ENCODE measurements around the gene OSBPL7. TPM values are rescaled to one million over a fixed set of nuclear protein-coding genes. Genes with fewer than 3 reads are reported as not detected.

Gene OSBPL7
- total and polyA plus RNA-seq, 2 experiments from 2014 or later, result 12.1 to 20.5 TPM

DNA sequence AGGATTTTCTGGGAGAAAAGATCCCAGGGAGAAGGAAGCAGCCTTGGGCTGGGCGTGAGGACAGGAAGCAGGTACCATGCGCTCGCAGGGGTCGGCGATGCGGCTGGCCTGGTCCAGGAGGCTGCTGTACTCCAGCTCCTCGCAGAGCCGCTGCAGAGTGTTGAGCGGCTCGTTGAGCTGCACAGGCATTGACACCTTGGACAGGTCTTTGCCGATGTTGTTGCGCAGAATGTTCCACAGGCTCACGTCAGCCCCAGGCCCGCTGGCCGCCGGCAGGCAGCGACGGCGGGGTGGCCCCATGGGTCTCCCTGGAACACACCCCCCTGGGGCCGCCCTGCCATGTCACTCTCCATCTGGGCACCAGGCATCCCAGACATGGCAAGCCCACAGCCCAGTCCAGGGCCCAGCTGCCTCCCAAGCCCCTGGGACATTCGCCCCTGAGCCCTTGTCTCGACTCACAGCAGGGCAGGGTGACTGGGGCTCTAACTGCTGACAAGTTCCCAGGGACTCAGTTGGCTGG is 8.0 kb downstream of the OSBPL7 start:
- Histone ChIP-seq H3K27ac (no peak overlapping the region), H3K9me3 (ENCODE audit: low read depth) (no peaks in the 10 kb centered on the region), H3K4me1 (ENCODE audit: low read depth) (no peaks in the 10 kb centered on the region), H3K4me3 (no peak overlapping the region), H3K36me3 (peaks cover 5% of the 10 kb centered on the region), H3K27me3 (no peaks in the 10 kb centered on the region)
- TF ChIP-seq, protein P1, sequence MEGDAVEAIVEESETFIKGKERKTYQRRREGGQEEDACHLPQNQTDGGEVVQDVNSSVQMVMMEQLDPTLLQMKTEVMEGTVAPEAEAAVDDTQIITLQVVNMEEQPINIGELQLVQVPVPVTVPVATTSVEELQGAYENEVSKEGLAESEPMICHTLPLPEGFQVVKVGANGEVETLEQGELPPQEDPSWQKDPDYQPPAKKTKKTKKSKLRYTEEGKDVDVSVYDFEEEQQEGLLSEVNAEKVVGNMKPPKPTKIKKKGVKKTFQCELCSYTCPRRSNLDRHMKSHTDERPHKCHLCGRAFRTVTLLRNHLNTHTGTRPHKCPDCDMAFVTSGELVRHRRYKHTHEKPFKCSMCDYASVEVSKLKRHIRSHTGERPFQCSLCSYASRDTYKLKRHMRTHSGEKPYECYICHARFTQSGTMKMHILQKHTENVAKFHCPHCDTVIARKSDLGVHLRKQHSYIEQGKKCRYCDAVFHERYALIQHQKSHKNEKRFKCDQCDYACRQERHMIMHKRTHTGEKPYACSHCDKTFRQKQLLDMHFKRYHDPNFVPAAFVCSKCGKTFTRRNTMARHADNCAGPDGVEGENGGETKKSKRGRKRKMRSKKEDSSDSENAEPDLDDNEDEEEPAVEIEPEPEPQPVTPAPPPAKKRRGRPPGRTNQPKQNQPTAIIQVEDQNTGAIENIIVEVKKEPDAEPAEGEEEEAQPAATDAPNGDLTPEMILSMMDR (IDR thresholded peaks at IDR 0.05; ENCODE audit: low read depth, low read length), result no peak
- no peak for DNase-seq (ENCODE audit: low read depth in 1 of 2, low spot score in 1 of 2)

DNA sequence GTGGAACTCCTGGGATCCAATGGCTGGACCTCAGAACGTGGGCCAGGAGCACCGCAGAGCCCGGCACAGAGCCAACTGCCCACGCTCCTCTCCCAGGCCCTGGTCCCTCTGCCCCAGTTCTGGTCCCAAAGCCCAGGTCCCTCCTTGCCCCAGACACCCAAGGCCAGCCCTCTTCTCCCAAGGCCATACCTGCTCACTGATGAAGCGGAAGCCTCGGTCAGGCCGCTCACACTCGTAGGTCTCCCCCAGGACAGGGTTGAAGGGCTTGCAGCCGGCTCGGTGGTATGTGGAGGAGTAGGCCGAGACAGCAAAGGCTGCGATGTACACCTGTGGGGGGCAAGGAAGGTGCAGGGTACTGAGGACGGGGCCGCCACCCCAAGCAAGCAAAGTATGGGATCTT is 8.5 kb downstream of the OSBPL7 start:
- H3K27me3 ChIP-seq, result no peaks in the 10 kb centered on the region
- no peak for DNase-seq (ENCODE audit: low read depth in 1 of 2, low spot score in 1 of 2)
- TF ChIP-seq, protein P1 (IDR thresholded peaks at IDR 0.05; ENCODE audit: low read depth, low read length), result no peak
- peaks cover 5% of the 10 kb centered on the region for H3K36me3 ChIP-seq
- H3K27ac ChIP-seq, result no peak overlapping the region
- no peaks in the 10 kb centered on the region for H3K4me1 ChIP-seq (ENCODE audit: low read depth)
- no peak overlapping the region for H3K4me3 ChIP-seq
- no peaks in the 10 kb centered on the region for H3K9me3 ChIP-seq (ENCODE audit: low read depth)

DNA sequence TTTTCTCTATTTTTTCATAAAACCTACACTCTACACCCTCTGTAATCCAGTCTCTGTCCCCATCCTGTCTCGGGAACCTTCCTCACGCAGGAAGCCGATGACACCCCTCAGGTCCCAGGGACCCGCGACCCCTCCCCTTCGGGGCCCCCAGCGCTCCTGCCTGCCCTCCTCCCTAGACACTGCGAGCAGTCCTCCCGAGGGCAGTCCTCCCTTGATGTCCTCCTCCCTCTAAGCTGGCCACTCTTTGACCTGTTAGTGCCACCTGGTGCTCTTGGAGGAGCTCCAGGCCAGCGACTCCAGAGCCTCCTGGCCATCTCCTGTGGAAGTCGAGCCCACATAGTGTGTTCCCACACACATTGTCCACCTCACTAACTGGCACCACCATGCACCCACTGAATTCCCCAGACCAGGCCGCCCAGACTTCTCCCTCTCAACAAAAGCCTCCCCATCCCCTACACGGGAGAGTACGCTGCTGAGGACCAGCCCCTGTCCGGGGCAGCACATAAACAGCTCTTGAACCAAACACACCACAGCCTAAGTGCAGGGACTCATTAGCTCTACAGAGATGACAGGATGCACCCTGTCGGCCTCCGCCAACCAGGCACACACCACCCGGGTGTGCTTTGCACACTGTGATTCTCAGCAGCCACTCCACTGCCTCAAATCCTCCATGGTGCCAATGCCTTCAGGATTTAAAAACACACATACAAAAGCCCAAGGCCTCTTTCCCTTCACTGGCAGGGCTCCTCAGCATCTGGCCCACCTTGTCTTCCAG is 9.3 kb downstream of the OSBPL7 start:
- Histone ChIP-seq H3K4me3 (no peak overlapping the region), H3K27me3 (no peaks in the 10 kb centered on the region), H3K4me1 (ENCODE audit: low read depth) (no peaks in the 10 kb centered on the region), H3K27ac (no peak overlapping the region), H3K36me3 (peaks cover 5% of the 10 kb centered on the region), H3K9me3 (ENCODE audit: low read depth) (no peaks in the 10 kb centered on the region)
- TF ChIP-seq, protein P1 (IDR thresholded peaks at IDR 0.05; ENCODE audit: low read depth, low read length), result no peak
- DNase-seq (ENCODE audit: low read depth in 1 of 2, low spot score in 1 of 2), result no peak

DNA sequence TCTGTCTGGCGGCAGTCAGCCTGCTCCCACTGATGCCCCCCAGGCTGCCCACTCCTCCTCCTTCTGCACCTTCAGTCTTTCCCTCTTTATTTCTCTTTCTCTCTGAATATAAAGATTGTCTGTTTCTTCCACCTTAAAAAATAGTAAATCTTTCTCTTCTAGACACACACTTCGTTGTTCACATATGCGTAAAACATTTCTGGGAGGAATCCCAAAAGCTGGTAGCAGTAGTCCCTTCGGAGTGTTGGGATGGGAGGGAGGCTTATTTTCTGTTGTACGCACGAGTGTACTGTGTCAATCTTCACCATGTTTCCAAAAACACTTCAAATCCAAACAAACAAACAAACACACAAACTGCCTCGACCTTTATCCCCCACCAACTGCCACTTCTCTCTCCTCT is 9.9 kb downstream of the OSBPL7 start:
- no peaks in the 10 kb centered on the region for H3K27me3 ChIP-seq
- H3K27ac ChIP-seq, result no peak overlapping the region
- DNase-seq (ENCODE audit: low read depth in 1 of 2, low spot score in 1 of 2), result no peak
- no peaks in the 10 kb centered on the region for H3K9me3 ChIP-seq (ENCODE audit: low read depth)
- no peaks in the 10 kb centered on the region for H3K4me1 ChIP-seq (ENCODE audit: low read depth)
- peaks cover 5% of the 10 kb centered on the region for H3K36me3 ChIP-seq
- no peak overlapping the region for H3K4me3 ChIP-seq
- TF ChIP-seq, protein P1 (IDR thresholded peaks at IDR 0.05; ENCODE audit: low read depth, low read length), result no peak

DNA sequence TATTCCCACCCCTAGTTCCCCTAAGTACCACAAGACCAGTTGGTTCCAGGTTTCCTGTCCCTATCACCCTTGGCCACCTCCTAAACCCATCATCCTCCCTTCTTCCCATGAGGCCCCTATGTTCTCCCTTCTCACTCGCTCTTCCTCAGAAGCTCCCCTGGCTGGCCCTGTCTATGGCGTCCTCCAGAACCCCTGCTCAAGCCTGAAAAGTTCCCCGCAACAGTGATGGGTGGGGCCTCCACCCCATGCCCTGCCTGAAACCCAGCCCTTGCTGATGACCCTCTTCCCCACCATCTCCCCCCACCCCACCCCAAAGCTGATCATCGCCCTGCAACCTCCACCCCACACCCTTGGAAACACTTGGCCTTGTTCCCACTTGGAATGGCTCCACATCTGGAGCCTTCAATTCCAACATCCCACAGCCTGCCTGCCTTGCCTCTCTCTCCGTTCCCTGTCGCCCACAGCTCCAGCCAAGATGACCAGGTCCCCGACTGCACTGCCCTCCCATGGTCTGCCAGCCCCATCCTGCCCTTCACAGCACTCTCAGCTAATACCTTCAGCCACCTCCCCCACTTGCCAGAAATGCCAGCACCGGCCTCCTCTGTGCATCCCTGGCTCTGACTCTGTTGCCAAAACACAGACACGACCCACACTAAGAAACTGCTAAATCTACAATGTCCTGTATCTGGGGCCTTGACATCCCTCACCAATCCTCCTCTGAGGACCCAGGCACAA is 10.5 kb downstream of the OSBPL7 start:
- Histone ChIP-seq H3K27me3 (no peaks in the 10 kb centered on the region), H3K9me3 (ENCODE audit: low read depth) (no peaks in the 10 kb centered on the region), H3K36me3 (no peaks in the 10 kb centered on the region), H3K27ac (no peak overlapping the region), H3K4me1 (ENCODE audit: low read depth) (no peaks in the 10 kb centered on the region), H3K4me3 (no peak overlapping the region)
- TF ChIP-seq, protein P1 (IDR thresholded peaks at IDR 0.05; ENCODE audit: low read depth, low read length), result no peak
- peak in 1 of 2 donors; percentile 13 for DNase-seq (ENCODE audit: low read depth in 1 of 2, low spot score in 1 of 2)
